ENCODE results near the gene EIF2B2.

Gene EIF2B2

DNA sequence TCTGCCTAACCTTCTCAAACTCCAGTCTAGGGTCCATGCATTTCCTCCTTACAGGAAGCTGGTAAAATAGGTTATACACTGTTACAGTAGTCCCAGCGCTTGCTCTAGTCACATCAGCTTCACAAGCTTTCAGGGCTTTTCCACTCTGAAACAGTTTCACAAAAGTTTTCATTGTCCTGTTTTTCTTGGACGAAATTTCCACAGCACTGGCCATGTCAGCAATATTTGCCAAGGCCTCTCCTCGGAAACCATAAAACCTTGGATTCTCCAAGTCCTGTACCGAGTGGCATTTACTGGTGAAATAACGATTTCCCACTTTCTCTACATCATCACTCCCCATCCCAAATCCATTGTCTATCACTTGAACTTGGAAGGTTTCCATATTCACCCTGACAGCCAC is 46.4 kb downstream of the EIF2B2 start:
- intact Hi-C loops (cut with micrococcal nuclease) = no loop called here
- Mint-ChIP-seq H3K9me3 (no peaks in the 10 kb centered on the region), H3K36me3 (ENCODE audit: low read depth) (peaks cover 19% of the 10 kb centered on the region), H3K4me3 (no peak overlapping the region), H3K4me1 (ENCODE audit: low read depth) (peaks cover 24% of the 10 kb centered on the region), H3K27me3 (no peaks in the 10 kb centered on the region), H3K27ac (no peak overlapping the region)

DNA sequence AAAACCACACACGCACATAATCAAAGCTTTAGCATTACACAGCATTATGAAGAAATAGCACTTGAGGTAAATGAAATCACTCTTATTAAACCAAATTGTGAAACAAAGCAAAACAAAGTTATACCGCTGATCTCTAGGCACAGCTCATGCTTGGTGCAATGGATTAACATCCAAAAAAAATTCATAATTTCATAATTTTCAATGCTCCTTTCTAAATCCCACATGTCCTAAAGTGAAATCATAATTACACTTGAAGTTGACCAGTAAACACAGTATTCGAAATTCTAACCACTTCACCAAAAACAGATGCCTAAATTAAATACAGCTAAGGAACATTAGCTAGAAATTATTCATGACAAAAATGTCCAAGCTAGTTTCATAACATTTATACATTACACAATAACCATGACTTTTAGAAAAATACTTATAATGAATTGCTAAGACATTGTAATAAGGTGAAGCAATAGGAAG is 47.0 kb downstream of the EIF2B2 start:
- Mint-ChIP-seq H3K4me1 (ENCODE audit: low read depth) (peaks cover 24% of the 10 kb centered on the region), H3K27me3 (no peaks in the 10 kb centered on the region), H3K27ac (no peak overlapping the region), H3K9me3 (no peaks in the 10 kb centered on the region), H3K36me3 (ENCODE audit: low read depth) (peaks cover 18% of the 10 kb centered on the region), H3K4me3 (no peak overlapping the region)
- intact Hi-C loops (cut with micrococcal nuclease) = no loop called here

DNA sequence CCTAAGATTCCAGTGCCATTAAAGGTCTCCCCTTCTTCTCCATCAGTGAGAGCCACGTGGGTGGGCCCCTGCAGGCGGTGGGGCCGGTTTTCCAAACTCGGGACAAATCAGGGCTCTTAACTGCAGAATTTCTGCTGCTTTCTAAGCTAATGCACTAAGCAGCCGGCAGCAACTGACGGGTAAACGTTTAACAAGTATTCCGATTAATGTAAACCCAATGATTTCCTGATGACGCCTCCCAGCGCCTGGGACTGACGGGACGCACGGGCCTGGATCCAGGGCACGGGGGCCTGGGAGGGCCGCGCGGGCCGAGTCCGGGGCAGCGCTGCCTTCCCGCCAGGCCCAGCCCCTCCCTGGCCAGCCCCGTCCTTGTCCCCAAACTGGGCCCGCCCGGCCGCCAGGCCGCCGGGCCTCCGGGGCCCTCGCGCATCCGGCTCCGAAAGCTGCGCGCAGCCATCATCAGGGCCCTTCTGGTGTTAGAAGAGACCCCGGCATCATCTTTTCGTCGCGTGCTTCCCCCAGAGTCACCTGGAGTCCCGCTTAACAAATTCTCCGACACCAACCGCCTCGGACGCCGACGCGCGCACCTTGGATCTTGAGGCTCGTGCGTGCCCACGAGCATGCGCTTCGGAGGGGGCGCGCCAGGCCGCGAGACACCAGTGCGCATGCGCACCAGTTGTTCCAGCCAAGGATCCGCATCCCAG is 48.3 kb downstream of the EIF2B2 start, which contains the start of gene MLH3:
Gene MLH3, minus strand, starts transcription at position 616 of the 704 bp plus-strand sequence. CDS start 1,812 bp downstream, outside the sequence.
- Mint-ChIP-seq H3K27me3 (no peaks in the 10 kb centered on the region), H3K4me3 (peak within 1 kb of the TSS; percentile 87), H3K36me3 (ENCODE audit: low read depth) (peaks cover 18% of the 10 kb centered on the region), H3K9me3 (no peaks in the 10 kb centered on the region), H3K27ac (peak within 1 kb of the TSS; percentile 85), H3K4me1 (ENCODE audit: low read depth) (peaks cover 25% of the 10 kb centered on the region)
- intact Hi-C loops (cut with micrococcal nuclease) = no loop called here

DNA sequence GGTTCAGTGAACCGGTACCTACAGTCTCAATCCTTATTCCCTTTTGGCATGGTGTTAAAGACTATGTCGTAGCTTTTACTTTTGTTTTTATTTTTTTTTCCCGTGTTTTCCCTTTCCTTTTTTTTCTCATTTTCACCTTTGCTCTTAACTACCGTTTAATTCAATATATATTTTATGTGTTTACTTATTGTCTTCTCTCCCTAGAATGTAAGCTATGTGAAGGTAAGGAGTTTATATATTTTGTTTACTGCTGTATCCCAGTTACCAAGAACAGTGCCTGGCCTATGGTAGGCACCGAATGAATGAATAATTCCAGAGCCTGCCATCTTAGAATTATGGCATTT is 48.8 kb downstream of the EIF2B2 start:
- Mint-ChIP-seq H3K9me3 (no peaks in the 10 kb centered on the region), H3K27me3 (no peaks in the 10 kb centered on the region), H3K36me3 (ENCODE audit: low read depth) (peaks cover 18% of the 10 kb centered on the region), H3K4me3 (peak overlapping the region; percentile 87), H3K4me1 (ENCODE audit: low read depth) (peaks cover 29% of the 10 kb centered on the region), H3K27ac (peak overlapping the region; percentile 85)
- intact Hi-C loops (cut with micrococcal nuclease) = no loop called here

DNA sequence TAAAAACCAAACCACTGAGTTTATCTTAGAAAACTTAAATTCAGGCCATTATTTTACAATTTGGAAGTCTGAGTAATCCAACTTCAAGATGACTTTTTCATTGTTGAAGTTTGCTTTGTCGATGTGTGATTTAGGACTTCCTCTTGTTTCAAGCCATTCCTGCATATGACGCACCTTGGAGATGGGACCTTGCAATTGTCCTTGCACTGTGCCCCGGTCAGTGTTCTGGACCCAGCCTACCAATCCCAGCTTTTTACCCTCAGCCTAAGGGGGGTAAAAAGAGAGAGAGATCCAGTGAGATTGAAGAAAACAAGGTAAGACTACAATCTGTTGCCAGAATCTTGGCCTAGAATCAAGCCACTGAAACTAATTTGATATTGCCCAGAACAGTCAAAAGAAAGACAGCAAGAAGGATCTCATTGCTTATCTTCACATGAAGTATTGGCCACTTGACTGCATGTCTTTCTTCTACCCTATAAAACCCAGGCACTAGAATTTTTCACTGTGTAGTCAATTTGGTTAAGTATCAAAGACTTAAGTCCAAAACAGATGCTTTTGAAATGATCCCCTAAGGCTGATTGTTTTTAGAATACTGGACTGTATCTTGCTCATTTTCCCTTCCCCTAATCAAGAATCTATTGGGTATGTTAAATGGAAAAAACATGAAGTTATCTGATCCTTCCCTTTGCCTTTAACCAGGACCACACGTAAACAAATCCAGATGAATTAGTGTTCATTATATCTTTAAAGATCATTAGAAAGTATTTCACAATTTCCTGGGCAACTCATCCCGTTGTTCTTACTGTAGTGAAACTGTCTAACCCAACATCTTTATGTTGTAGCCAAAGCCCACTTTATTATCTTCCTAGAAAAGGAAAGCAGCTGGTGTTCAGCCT is 50.9 kb downstream of the EIF2B2 start:
- intact Hi-C loops (cut with micrococcal nuclease) = no loop called here
- Mint-ChIP-seq H3K4me1 (ENCODE audit: low read depth) (peaks cover 34% of the 10 kb centered on the region), H3K27me3 (no peaks in the 10 kb centered on the region), H3K36me3 (ENCODE audit: low read depth) (peaks cover 14% of the 10 kb centered on the region), H3K4me3 (no peak overlapping the region), H3K27ac (no peak overlapping the region), H3K9me3 (no peaks in the 10 kb centered on the region)

DNA sequence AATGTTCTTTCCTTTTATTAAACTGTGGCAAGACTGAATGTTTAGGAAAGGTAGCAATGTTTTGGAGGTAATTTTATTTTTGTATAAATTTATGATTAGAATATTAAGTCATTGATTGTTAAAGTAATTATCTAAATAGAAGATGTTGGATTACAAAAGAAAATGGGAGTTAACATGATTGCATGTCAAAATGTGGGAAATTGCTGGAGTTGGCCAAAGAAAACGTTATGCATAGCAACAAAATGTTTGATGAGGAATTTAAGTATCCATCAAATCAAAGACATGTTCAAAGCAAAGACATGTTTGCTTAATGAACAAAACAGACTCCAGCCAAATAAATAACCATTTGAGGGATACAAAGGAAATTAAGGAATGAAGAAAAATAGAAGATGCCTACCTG is 51.7 kb downstream of the EIF2B2 start:
- Mint-ChIP-seq H3K27me3 (no peaks in the 10 kb centered on the region), H3K27ac (no peak overlapping the region), H3K4me3 (no peak overlapping the region), H3K4me1 (ENCODE audit: low read depth) (peaks cover 30% of the 10 kb centered on the region), H3K9me3 (no peaks in the 10 kb centered on the region), H3K36me3 (ENCODE audit: low read depth) (peaks cover 11% of the 10 kb centered on the region)
- intact Hi-C loops (cut with micrococcal nuclease) = no loop called here

DNA sequence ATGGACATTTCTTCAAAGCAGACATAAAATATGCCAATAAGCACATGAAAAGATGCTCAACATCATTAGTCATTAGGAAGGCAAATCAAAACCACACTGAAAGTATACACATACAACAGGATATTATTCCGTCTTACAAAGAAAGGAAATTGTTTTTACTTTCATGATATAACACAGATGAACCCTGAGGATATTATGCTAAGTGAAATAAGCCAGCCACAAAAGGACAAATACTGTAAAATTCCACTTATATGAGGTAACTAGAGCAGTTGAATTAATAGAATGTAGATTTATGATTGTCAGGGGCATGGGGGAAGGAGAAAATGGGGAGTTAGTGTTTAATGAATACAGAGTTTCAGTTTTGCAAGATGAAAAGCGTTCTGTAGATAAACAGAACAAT is 56.9 kb downstream of the EIF2B2 start:
- intact Hi-C loops (cut with micrococcal nuclease) = loop anchor here (5.0 kb wide), 1 partner anchor 57 kb away; the partner anchor contains the start of gene EIF2B2
- Mint-ChIP-seq H3K4me3 (no peak overlapping the region), H3K9me3 (no peaks in the 10 kb centered on the region), H3K27me3 (no peaks in the 10 kb centered on the region), H3K4me1 (ENCODE audit: low read depth) (peaks cover 30% of the 10 kb centered on the region), H3K36me3 (ENCODE audit: low read depth) (peaks cover 23% of the 10 kb centered on the region), H3K27ac (no peak overlapping the region)

DNA sequence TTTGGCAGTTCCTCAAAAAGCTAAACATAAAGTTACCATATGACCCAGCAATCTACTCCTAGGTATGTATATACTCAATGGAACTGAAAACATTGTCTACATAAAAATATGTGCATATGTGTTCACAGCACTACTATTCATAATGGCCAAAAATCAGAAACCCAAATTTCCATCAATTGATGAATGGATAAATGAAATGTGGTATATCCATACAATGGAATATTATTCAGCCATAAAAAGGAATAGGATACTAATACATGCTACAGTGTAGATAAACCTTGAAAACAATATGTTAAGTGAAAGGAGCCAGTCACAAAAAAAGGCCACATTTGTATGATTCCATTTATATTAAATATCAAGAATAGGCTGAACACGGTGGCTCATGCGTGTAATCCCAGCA is 57.7 kb downstream of the EIF2B2 start:
- intact Hi-C loops (cut with micrococcal nuclease) = loop anchor here (5.0 kb wide), 1 partner anchor 58 kb away; the partner anchor contains the start of gene EIF2B2
- no peak overlapping the region for H3K27ac Mint-ChIP-seq
- H3K4me1 Mint-ChIP-seq (ENCODE audit: low read depth) = peaks cover 27% of the 10 kb centered on the region
- no peak overlapping the region for H3K4me3 Mint-ChIP-seq
- H3K27me3 Mint-ChIP-seq = no peaks in the 10 kb centered on the region
- H3K36me3 Mint-ChIP-seq (ENCODE audit: low read depth) = peaks cover 23% of the 10 kb centered on the region
- H3K9me3 Mint-ChIP-seq = no peaks in the 10 kb centered on the region

All from dendritic cell treated with granulocyte-macrophage colony-stimulating factor and Interleukin-4, amounts not matched to agents 40 ng/mL and 50 ng/mL, for 4 days (primary cell).